Cardiac septum (tissue), 1 donor: Measurements from ENCODE around the gene CTNND1. TPM values are rescaled to one million over a fixed set of nuclear protein-coding genes. Genes with fewer than 3 reads are reported as not detected.

ENCODE experiments used
- DNase-seq: peaks from one replicate; pipeline ENCODE4 v3.0.0-alpha.2; 2020; ENCODE audit warnings: low spot score
- intact Hi-C: fragments of 100-400 bp; cut with DNase I; formaldehyde crosslinking; loops from one replicate; pipeline ENCODE4 v1.14.0; 2022
- total RNA-seq: library from RNA; stranded (reverse); fragmentation: NEBNext Ultra II Directional; extraction: Animal tissue kit (Norgen Biotek cat#: 25700); gene quantifications from one replicate; pipeline ENCODE4 v1.2.1, GENCODE V29; 2021
- donor health status: DM: no; HTN: no; CAD: no.

The CTNND1 gene
- total RNA-seq, 1 donor from 2014 or later: 73.8 TPM

DNA sequence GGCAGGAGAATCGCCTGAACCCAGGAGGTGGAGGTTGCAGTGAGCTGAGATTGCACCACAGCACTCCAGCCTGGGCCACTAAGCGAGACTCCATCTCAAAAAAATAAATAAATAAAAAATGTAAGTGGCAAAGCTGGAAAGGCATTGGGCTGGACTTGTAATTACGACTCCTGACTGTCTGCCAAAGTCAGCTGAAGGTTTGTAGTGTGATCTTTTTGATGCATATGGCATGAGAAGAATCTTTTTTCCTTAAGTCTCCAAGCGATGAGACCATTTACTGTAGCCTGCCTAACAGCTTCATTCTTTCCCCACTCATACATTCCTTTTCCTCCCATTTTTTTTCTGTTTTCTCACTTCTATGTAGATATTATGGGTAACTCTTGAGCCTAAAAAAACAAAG is 24.8 kb downstream of the CTNND1 start:
- DNase-seq: no peak
- intact Hi-C loops: no loop called here

DNA sequence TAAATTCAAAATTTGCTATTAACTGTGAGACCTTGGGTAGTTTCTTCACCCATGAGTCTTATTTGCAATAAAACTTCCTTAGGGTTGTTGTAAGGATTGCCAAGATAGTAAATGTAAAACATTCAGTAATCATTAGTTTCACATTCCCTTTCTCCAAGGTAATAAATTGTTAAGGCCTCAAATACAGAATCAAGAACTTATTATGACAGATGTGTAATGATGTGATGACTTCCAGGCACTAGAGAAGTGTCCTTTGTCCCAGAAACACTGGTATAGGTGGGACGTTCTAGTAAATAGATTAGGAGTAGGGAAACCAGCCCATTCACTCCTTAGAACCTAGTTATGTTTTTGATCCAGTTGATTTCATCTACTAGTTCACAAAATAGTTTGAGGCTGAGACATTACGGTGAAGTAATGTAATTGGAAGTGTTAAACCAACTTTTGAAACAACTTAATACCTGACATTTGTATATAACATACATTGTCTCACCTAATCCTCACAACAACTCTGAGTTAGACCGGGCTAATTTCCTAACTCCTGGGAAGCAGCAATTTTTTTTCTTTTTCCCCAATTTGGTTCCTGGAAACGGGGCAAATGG is 25.5 kb downstream of the CTNND1 start:
- intact Hi-C loops: no loop called here
- DNase-seq: no peak

DNA sequence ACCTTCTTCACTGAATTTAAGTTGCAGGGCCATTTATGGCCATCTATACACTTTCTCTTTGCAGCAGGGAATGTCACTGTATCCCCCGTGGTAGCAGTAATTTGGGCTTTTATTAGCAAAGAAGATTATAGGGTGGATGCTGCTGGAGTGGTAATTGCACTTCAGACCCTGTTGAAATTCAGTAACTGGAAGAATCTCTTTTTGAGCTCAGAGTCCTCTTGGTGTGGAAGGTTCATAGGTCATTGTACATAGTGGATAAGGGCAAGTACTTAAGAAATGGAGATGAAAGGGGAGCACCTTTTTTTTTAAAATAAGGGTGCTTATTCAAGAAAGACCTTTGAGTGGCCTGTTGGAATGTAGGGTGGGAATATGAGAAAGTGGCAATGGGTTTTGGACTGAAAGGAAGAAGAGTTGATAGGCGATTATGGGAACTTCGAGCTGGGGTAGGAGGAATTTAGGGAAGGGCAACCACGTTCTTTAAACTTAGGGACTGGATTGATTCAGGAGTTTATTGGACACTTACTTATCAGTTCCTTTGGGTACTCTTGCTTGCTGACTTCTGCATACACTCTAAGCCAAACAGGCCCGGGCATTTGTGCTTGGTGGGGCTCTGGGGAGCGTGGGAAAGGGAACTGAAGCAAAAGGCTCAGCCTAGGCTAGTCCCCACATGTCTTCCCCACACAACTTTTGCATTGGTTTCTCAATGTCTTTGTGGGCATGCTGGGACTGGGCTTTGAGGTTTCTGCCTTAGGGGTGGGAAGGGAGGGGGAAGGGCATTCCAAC is 26.5 kb downstream of the CTNND1 start:
- DNase-seq: no peak
- intact Hi-C loops: no loop called here

DNA sequence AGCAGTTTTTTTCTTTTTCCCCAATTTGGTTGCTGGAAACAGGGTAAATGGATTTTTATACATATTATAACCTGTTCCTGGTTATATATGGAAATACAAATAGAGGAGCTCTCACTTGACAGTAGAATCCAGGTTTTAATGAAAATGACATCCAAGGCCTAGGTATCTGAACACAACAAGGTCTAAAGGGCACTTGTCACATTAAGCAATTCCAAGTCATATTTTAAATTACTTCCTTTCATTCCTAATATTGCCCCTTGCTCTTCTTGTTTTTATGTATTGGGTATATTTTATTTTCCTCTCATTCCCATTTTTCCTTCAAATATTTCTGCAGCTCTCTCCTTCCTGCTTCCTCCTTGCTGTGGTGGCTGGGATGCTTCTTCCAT is 27.1 kb downstream of the CTNND1 start:
- intact Hi-C loops: no loop called here
- DNase-seq: no peak

DNA sequence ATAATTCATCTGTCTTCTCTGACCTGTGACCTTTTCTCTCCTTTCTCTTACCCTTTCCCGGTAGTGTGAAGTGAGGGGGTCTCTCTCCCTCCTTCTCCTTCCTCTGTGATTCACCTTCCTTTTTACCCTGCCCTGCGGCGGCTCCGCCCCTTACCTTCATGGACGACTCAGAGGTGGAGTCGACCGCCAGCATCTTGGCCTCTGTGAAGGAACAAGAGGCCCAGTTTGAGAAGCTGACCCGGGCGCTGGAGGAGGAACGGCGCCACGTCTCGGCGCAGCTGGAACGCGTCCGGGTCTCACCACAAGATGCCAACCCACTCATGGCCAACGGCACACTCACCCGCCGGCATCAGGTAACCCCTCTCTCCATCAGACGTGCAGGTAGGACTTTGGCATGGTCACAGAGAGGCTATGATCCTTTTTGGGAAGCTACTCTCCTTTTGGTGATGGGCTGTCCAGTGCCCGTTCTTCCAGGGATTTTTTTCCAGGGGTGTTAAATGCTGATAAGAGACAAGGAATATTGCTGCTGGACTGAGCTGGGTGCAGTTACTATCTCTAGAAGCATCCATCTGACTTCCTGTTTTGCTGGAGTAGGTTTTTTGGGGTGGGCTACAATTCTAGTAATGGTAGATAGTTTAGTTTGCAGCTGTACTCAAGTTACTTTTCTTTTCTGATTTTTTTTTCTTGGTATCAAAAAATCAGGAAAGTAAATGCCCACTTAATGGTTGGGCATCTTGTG is 29.9 kb downstream of the CTNND1 start:
- intact Hi-C loops: loop anchor here (2.0 kb wide), 1 partner anchor 13 kb away; no protein-coding TSS in a partner anchor
- no peak for DNase-seq

DNA sequence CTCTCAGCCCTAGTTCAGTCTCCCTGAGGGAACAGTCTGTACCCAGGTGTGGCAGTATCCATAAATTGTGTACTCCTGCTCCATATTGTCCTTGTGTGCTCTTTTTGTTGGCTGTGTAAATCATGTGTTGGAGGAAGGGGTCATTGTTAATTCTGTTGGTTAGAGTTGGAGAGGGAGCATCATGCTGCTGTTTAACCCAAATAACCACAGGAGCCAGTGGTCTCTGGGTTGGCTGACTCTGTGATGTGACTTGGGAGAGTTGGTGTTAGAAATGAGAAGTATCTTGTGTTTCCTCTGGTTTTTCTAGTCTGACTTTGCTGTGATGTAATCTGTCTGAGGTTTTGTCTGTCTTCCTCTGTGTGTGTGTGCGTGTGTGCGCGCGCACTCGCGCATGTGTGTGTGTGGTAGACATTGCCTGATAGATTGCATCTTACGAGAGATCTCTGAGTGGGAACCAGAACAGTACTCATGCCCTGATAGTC is 30.5 kb downstream of the CTNND1 start:
- intact Hi-C loops: loop anchor here (2.0 kb wide), 1 partner anchor 13 kb away; no protein-coding TSS in a partner anchor
- DNase-seq: peak; percentile 90

DNA sequence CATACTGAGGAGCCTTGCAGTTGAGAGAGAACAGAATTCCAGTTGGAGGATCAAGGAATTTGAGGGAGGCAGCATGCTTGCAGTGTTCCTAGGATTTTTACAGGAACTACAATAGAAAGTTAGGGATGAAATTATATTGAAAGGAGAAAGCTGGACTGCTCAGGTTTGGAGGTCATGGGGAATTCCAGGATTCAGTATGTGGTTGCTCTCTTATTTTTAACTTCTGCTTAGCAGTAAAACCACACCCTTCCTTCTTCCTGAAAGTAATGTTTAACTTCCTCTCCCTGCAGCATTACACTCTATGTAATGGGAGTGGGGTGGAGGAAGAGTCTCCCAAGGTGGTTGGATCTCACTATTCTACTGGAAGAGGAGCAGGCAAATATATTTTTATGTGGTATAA is 31.3 kb downstream of the CTNND1 start:
- intact Hi-C loops: loop anchor here (2.0 kb wide), 1 partner anchor 14 kb away; no protein-coding TSS in a partner anchor
- no peak for DNase-seq

DNA sequence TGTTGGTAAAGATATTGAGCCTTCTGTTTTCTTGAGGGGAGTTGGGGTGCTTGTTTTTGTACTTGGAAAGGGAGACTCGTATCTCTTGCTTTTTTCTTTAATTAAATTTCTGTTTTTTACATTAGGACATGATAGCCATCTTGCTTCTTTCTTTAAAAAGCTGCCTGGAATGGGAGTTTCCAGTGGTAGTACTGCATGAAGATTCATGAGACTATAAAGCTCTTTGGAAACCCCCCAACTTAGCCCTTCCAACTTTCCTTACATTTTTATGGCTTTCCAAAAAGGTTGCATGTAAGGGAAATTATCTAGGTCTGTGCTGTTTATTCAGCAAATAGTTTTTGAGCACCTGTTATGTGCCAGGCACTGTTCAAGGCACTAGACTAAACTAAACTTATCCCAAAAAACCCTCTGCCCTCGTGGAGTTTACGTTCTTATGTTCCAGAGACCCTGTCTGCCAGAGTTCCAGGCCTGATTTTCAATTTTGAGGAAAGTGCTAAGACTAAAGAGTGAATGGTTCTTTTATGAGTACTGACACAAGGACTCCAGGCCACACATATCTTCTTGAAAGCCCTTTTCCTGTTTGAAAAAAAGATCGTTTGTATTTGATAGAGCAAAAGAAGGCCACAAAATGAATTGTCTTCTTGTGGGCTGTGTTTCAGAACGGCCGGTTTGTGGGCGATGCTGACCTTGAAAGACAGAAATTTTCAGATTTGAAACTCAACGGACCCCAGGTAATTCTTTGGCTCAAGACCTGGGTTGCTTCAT is 31.9 kb downstream of the CTNND1 start:
- intact Hi-C loops: loop anchor here (2.0 kb wide), 1 partner anchor 15 kb away; no protein-coding TSS in a partner anchor
- DNase-seq: no peak

DNA sequence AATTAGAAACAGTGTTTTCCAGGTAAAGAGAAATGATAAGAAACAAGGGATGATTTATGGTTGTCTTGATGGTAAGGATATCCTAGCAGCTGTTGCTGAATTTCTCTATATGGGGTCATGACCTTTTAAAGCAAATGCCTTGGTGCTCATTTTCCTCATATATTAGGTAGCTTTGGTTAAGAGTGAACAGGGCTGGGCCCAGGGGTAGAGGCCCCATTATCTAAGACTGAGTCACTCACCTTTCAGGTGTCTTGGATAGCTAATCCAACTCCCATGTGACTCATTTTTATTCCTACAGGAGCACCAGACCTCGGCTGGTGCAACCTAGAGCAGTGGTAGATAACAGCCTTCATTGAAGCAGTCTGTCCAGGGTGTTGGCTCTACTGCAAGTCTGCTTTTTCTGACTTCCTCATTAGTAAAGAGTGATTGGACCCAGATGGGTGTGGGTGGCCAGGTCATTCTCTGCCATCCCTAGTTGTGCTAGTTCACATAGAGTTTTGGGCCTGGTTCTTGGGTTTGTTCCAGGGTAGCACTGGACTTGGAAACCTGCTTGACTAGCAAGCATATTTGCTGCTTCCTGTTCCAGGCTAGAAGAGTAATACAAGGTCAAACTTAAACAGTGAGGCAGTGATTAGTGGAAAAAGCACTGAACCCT is 37.4 kb downstream of the CTNND1 start:
- intact Hi-C loops: no loop called here
- DNase-seq: no peak

DNA sequence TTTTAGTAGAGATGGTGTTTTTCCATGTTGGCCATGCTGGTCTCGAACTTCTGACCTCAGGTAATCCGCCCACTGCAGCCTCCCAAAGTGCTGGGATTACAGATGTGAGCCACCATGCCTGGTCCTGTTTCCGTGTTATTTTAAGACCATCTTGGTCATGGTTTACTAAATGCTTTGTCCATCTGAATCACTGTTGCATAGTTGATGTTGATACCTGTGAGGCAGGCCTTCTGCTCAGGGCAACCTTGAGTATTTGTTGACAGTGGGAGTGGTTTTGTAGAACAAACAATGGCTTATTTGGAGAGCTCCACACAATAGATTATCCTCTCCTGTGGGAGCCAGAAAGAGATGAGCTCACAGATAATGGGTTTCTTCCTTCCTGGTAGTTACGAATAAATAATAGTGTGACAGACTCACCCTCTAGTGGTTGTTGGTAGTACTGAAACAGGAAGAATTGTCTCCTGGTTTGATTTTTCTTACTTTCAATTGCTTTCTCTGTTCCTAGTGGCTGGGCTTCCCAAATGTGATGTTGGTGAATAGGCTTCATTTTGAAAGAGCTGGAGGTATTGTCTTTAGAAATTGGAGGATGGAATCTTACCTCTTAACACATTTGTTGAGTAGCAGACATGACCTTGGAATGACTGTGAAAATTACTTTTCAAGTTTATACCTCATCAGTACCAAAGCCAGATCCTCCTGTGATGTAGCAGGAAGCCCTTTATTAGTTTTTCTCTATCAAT is 39.0 kb downstream of the CTNND1 start:
- intact Hi-C loops: loop anchor here (2.0 kb wide), 1 partner anchor 38 kb away; no protein-coding TSS in a partner anchor
- DNase-seq: no peak

DNA sequence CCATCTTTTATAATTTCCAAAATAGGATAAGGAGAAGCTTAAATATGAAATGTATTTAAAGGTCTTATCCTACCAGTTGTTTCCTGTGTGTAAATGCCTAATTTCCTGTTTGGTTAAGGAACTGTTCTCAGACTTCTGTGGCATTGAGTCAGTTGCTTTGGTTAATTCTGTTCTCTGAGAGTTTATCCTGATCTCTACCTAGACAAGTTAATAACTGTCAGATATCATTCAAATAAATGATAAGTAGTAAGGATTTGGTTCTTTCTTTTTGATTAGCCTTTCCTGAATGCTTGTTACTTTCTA is 39.5 kb downstream of the CTNND1 start:
- no peak for DNase-seq
- intact Hi-C loops: loop anchor here (2.0 kb wide), 1 partner anchor 38 kb away; no protein-coding TSS in a partner anchor

DNA sequence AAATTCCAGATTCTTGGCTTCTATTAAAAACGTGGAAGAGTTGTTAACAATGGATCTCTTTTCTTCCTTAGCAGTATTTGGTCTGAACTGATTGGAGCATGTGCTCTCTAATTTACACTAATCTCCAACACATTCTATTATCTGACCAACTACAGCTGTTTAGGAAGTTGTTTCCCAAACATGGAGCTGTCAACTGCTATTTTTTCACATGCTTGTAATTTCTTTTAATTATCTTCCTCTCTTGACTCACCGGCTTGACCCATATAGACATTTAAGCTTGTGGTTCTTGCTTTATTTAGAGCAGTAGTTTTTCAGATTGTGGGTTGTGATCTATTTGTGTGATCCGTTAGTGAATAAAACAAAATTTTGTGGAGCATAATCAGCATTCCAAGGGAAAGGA is 40.8 kb downstream of the CTNND1 start:
- intact Hi-C loops: no loop called here
- no peak for DNase-seq

DNA sequence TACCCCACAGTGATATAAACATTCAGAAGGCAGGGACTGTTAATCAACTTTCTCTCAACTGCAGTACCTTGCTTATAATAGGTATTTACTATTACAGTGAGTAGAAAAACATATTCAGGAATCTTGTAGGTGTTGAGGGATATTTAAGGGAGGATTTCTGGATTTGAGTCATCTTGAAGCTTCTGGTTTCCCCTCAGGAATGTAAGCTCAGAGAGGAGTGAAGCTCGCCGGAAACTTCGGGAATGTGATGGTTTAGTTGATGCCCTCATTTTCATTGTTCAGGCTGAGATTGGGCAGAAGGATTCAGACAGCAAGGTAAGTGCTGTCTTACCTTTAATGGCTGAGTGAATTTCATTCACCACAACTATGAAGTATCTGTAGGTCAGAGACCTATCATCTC is 42.9 kb downstream of the CTNND1 start:
- DNase-seq: no peak
- intact Hi-C loops: no loop called here

DNA sequence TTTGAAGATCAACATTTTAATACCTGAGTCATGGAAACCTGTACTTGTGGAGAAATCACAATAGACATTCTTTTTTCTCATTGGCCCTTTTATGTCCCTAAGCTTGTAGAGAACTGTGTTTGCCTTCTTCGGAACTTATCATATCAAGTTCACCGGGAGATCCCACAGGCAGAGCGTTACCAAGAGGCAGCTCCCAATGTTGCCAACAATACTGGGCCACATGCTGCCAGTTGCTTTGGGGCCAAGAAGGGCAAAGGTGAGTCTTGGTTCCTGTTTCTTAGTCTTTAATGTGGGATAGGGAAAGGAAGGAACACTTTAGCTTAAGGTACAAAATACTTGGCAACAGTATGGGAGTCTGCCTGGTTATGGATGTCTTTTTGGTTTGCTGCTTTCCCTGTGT is 44.2 kb downstream of the CTNND1 start:
- DNase-seq: no peak
- intact Hi-C loops: no loop called here

DNA sequence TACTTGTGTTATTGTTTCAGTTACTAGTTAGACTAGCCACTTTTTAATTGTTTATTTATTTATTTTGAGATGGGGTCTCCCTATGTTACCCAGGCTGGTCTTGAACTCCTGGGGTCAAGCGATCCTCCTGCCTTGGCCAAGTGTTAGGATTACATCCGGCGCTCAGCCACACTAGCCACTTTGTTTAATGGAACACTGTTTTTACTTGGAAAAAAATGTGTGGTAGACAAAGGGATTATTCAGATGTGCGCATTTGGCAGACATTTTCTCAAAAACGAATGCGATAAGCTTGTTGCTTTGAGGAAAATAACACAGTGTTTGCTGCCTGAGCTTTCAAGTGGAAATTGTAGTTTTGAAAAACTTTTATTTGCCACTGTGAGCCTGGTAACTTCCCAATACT is 51.0 kb downstream of the CTNND1 start:
- intact Hi-C loops: no loop called here
- no peak for DNase-seq

DNA sequence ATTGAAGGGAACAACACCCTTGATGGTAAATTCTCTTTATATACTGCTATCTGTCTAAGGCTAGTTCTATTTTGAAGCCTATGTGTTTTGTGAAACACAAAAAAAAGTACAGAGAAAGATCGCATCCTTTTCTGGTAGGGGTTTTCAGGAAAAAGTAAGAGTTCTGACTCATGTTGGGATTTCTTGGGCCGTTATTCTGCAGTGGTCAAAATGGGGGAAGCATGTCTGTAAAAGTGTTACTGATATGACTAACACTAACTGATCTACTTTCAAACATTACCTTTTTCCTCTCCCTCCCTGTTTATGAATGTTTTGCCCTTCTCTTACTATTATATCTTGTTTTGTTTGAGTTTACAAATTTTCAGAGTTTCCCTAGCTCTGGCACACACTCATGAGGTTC is 53.9 kb downstream of the CTNND1 start:
- DNase-seq: no peak
- intact Hi-C loops: no loop called here

DNA sequence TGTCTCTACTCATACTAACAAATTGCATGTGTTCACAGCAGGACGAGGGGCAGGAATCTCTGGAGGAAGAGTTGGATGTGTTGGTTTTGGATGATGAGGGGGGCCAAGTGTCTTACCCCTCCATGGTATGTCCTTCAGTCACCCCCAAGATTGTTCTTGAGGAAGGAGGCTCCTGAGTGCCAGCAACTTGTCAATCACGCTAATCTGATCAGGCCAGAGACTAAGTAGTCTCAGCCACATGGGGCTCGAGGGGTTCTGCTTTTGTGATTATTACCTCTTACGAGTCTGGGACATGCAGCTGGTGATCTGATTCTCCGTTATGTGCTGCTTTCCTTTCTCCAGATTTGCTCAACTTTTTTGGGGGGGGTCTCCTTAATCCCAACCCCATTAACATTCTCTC is 54.3 kb downstream of the CTNND1 start:
- intact Hi-C loops: no loop called here
- DNase-seq: no peak

DNA sequence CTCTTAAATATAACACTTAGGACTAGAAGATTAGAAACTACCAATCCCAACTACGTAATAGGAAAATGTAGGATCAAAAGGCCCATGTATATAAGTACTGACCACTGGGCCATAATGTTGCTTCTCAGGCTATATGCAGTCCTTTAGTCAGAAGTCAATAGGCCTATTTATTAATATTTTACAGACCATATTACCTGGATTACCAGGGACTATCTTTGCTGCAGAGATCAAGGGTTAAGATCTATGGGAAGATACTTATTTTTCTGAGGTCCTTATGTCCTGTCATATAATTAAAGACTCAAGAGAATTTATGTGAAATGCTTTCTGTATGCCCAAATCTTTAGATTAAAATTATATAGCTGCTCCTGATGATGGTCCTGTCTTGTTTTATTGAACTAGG is 57.2 kb downstream of the CTNND1 start:
- no peak for DNase-seq

More for the DNA sequence above, 57.2 kb downstream of the CTNND1 start:
- intact Hi-C loops: no loop called here
